ENCODE data around the gene CIB2.

The CIB2 gene

DNA sequence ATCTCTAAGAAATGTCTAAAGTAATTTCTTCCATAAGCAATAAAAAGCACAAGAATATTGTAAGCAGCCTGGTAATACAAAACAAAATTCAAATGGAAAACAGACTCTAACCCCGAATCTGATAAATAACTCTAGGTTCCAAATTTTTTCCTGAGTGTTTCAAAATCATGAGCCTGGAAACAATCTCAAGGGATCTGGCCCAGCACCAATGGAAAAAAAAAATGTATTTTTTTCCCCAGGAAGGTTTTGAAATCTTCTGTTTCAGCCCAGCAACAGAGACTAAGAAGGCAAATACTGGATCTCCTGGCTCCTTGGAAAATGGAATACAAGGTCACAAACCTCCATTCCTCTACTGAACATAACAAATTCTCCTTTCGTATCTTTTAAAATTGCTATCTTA is 66.7 kb downstream of the CIB2 start:
- DNase-seq, result no peak

DNA sequence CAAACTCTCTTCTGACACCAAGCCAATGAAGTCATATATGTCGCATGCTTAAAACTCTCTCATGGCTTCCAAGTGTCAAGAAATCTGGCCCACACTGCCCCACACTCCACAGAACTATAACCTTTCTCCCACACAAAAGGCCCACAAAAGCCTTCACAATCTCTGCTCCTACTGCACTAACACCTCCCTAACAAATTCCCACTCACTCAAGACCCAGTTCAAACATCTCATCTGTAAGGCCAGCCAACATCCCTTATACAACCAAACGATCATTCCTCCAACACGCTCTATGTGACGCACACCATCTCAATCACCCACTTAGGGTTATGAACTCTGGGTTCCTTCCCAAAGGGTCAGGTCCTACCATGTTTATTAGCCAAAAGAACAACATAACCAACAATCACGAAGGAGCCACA is 67.3 kb downstream of the CIB2 start:
- no peak for DNase-seq

DNA sequence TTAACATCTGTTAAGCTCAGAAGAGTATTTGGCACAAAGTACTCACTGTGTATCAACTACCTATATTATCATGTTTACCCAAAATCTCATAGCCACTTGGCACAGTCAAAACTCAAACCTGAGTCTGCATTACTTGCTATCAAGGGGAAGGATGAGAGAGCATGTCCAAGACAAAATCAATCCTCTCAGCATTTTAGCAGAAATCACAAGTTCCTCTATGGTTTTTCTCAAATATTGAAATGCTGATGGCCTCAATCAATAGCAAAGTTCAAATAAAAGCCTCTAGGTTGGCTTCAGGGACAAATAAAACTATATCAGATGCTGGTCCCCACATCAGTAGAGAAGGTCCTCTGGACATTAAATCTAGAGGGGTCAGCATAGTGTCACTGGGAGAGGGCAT is 68.0 kb downstream of the CIB2 start:
- no peak for DNase-seq

DNA sequence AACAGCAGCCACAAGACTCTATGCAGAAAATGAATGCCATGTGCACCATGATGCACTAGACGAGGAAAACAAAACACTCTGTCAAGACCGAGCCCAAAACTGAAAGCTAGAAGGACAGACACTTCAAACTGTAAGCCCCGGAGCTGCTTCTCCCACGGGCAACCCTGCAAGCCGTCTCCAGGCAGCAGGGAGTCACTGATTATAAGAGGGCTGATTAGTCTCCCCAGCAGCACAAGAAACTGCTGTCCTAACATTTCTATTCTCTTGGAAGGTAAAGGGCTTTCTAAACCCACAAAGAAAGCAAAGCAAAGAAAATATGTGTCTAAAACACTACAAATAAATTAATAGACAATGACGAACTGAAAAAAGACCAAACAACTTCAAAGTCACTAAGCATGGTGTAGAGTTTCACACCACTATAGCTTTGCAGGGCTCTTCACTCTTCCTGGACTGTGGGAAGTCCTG is 69.2 kb downstream of the CIB2 start:
- no peak for DNase-seq

- DNase-seq, result no peak
Observed at GRCh38 chr15:78060232-78060631, 71.0 kb downstream of the CIB2 start.

- DNase-seq, result no peak
Observed at GRCh38 chr15:78059110-78059839, 72.0 kb downstream of the CIB2 start.

DNA sequence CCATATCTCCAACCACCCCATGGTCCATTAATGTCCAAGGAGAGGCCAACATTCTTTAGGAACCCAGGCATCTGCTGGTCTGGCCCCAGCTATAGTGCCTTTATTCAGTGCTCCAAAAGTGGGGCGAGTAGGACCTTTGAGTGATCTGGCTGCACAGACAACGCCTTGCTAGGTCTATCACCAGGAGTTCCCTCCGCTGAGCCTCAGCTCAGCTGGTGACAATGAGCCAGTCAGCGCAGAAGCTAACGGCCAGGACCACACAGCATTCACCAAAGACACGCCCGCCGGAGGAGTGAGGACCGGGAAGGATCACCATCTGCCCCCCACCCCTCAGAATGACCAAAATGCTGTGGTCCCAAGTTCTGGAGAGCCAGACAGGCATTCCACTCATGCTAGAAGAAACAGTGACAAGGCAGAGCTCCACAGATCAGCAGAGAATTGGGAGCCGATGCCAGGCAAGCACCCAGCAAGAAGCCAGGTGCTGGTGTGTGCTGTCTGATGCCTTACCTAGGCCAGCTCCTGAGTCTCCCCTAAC is 72.8 kb downstream of the CIB2 start:
- DNase-seq, result no peak

GRCh38 chr15:78057803-78058202 is 73.4 kb downstream of the CIB2 start:
- no peak for DNase-seq

DNA sequence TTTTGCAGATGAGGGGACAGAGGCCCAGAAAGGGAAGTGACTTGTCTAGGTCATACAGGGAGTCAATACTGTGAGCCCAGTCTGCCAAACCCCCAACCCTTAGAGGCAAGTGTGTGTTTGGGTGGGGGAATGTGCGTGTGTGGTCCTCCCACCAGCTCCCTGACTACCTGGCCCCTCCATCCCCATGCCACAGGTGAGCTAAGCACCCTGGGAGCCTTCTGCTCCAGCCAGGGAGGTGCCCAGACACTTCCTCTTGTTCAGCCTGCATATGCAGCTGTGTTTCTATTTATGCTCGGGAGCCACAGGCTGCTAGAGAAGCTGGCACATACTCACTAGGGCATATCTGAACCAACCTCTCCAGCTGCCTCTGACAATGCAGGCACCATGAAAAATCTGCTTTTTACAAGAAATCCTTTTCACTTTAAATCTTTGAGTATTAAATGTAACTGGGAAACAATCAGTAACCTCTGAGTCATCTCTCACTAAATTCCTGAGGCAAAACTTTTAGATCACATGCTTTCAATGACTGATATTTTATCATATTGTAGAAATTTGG is 74.5 kb downstream of the CIB2 start:
- DNase-seq, result no peak

GRCh38 chr15:78055919-78056713 is 75.1 kb downstream of the CIB2 start:
- no peak for DNase-seq

GRCh38 chr15:78054966-78055365 is 76.3 kb downstream of the CIB2 start:
- no peak for DNase-seq

Data from amniotic stem cell (primary cell).